Activated naive CD4-positive, alpha-beta T cell treated with Interleukin-2 at 50 U/mL for 16 hours (primary cell): ENCODE results near the gene VPS50.
"Not testable (repeated sequence)": the region's sequence is repeated elsewhere in the genome, so short reads cannot be mapped to it uniquely, and the experiment has no call there.

ENCODE experiments used
- DNase-seq: peaks from one replicate; pipeline ENCODE4 v3.0.0-alpha.2; 2020

Gene VPS50

DNA sequence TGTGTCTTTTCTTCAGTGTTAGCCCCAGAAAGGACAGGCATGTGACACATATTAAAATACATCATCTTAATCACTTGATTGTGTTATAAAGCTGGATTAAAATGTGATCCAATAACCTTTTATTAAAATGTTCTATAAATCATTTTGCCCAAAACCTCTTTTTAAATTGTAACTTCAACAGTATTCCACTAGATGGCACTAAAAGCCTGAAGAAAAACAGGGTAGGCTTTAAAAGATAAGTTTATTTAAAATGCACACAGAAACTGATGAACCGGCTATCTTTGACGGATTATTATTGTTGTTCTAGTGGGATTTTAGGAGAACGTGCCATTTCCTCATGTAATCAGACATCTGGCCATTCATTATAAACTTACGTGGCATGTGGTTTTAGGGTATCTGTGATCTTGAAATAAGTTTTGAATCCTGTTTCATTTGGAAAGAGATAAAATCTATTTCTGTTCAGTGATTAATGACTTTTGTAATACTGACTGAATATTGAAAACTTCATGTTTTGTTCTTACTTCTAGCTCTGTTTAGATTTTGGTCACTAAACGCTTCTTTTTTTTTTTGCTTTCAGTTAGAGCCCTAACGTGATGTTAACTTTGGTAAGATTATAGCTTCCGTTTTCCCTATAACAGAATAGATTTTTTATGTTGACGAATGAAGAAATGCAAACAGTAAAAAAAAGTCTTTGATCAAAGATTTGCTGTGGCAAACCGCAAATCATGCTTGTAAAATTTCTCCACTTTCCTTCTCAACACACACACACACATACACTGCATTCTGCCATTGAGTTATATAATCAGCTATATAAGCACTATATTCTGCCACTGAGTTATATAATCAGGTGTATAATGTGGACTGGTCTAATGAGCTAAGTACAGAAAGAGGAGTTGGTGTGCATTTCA is 13.6 kb downstream of the VPS50 start:
- DNase-seq: no peak

DNA sequence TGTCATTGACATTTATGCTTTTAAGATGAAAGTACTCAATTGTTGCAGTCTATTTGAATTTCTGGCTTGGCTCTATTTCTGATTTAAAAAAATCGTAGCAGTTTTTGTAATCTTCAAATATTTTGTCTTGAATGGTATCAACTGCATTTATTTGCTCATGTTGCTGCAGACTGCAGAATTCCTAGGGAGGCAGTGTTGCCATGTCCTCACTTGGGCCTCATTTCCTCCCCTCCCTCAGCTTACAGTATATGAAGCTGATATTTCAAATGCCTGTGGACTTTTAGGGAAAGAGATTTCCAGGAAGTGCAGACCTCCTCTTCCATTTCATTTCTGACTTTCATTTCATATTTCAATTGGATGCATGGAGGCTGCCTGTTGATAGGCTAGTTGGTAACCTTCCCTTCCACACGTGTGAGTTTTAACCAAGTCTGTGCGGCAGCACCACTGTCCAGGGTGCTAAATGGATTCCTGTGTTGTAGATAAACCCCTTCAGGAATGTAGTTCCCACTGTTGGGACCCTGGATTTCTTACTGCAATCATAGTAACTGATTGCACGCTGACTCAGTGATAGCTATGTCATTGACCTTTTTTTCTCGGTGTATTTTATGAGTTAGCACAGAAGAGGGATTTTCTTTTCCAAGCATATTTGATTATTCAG is 17.5 kb downstream of the VPS50 start:
- no peak for DNase-seq

DNA sequence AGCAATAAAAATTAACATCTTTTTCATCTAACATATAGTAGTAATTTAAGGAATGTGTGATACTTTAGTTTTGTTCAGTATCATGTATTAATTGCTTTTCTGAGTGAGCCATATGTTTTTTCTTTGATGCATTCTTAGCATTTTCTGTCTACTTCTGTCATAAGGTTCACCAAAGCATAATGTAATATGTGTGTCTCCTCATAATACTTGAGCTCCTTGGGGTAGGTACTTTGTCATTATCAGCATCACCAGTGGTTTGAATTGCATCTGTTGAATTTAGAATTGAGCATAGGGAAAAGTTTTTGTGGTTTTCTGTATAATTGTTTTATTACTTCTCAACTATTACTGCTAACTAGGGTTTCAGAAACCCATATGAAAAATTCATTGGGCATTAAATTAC is 26.5 kb downstream of the VPS50 start:
- DNase-seq: no peak

DNA sequence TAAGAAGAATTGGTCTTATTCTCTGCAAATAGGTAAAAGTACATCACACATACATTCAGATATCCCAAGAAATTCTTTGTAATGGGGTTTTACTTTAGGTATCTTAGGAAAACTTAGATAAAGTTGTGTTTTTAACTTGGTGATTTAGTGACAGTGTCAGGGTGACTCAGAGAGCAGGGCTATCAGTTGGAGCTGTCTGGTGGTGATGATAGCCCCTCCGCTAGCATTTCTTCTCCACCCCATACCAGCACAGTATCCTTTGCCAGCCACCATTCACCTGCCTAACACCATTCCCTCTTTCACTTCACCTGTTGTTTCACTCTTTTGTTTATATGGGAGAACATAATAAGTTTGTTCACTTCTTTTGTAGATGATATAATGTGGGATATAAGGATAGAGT is 30.4 kb downstream of the VPS50 start:
- DNase-seq: no peak

DNA sequence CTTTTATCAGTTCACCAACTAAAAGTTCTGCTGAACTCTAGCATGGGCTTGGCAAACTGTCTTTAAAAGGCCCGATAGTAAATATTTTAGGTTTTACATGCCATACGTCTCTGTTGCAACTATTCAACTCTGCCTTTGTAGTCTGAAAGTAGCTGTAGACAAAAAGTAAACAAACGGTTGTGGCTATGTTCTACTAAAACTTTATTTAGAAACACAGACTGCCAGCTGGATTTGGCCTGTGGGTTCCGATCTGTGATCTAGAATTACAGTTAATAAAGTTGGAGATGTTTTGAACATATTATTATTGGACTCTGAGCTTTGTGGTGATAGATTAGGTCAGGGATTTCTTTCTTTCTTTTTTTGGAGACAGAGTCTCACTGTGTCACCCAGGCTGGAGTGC is 33.1 kb downstream of the VPS50 start:
- no peak for DNase-seq

DNA sequence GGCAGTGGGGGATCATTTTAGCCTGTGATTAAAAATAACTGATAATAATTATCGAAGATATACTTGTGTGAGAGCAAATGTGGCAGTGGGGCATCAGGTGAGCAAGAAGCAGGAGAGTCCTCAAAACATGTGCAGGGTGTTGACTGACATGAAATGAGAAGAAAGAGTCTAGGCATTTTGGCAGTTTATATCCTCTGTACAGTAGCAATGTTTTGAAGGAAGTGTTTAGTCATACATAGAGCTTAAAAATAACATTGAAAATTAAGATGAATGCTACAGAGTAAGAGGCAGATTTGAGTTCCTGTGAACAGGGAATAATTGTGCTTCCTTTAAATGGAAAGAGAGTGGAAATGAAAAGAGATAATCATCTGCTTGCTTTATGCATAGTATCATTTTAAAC is 47.4 kb downstream of the VPS50 start:
- DNase-seq: no peak

DNA sequence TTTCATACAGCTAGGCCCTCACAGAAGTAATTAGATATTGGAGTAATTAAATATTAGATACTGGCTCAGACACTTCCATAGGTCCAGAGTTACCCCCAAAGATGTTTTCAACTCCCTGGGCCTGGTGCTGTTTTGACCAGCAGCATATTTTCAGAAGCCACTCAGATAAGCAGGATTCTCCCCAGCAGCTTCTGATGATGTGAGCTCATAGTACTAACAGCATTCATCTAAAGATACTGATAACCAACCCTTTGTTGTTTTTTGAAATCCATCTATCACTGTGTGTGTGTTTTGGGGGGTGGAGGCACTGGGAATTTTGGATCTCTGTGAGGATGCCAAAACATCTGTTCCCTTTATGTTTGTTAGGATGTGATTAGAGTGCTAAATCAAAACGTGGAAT is 52.7 kb downstream of the VPS50 start:
- DNase-seq: no peak

DNA sequence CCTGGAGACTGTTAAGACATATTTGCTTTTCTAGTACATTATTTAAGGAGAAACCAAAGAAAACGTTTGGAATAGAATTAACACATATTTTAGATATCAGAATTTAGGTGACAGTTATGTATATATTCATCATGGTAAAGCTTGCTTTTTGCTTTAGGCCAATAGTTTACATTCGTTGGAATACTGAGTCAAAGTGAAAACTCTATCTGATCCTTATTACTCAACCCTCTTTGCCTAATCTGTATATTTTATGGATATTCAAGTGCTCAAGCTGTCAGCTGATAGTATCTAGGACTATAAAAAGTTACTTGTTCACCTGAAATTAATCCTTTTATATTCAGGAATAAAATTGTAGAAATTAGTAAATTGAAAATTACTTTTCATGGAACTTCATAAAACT is 61.1 kb downstream of the VPS50 start:
- DNase-seq: no peak

DNA sequence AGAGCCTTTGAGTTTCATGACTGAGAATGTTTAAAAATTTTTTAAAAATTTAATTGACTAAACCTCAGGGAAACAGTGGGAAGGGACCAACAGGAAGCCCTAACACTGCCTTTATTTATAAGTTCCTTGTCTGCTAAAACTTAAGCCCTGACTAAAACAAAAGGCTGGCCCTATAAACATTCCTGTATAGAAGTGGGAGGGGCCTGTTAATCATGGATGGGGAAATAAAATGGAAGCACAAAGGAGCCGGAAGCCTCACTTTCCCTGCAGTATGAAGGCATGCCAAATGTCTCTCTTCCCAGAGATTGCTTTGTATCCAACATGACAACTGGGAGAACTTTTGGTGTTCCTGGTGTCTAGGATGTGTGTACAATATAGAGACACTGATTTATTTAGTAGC is 66.0 kb downstream of the VPS50 start:
- DNase-seq: no peak

DNA sequence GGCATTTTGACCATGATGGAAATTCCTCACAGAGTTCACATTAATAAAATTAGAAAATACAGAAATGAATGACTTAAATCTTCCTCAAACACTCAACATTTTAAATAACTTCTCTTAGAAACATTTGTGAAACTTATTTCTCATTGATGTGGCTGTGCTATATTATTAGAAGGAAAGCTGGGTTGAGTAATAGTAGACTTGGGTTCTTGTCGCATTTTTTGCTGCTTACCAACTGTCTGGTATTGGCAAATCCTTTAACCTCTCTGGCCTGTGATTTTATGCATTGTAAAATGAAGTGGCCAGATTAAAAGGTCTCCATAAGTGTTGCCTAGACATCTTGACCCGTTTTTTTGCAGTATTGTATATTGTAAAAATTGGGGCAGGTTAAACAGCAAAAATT is 66.5 kb downstream of the VPS50 start:
- no peak for DNase-seq

DNA sequence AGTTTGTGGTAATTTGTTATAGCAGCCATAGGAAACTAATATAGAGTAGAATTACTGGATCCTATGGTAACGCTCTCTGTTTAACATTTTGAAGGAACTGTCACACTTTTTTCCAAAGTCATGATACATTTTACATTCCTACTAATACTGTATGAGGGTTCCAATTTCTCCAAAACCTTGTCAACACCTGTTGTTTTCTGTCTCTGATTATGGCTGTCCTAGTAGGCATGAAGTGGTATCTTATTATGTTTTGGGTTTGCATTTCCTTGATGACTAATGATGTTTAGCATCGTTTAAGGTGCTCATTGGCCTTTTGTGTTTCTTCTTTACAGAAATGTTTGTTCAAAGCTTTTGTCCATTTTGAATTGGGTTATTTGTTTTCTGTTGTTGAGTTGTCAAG is 69.6 kb downstream of the VPS50 start:
- DNase-seq: no peak

DNA sequence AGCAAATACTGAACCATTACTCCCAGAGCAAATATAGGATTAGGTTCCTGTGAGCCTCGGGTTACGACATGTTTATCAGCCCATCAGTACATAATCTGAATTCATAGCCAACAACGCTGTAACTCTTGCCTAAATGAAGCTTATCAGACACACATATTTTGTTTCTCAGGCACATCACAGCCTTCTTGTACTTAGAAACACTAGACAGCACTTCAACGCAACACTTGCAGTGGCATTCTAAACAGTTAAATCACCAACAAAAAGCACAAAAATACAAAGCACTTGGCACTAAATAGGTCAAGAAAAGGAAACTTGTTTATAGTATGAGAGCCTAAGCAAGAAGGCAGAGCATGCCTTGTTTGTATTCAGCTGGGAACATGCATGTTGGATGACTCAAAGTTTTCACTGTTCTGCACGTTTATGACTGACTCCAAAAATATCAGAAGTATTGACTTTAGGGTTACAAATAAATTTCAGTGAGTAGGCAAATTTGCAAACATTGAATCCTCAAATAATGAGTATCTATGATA is 75.0 kb downstream of the VPS50 start:
- DNase-seq: no peak

DNA sequence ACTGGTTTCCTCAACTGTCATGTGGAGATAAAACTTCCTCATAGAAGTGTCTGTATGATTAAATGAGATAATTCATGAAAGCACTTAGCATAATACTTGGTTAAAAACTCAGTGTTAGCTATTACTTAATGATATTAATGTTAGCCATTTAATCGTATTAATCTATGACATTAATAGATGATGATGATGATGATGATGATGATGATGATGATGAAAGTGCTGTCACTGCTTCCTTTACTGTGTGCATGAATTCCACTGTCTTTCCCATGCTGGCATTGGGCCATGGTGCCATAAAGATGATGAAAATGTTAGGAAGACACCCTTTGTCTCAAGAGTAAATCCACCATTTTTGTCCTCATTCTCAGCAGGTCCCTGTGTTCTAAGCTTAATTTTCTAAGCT is 75.8 kb downstream of the VPS50 start:
- no peak for DNase-seq

DNA sequence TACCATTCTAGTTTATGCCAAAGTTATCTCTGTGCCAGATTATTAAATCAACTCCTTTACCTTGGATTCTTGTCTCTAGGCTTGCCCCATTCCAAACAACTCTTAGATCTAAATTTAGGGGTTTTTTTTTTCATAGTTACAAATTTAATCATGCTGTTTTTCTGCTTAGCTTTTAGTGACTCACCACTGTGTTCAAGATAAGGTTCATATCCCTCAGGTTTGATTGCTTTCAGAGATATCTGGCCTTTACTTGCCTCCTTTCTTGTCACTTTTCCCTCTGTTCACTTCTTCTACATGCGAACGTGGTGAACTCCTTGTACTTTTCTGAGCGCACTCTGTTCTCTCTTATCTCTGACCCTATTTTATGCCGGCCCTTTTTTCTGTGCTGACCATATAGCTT is 78.2 kb downstream of the VPS50 start:
- no peak for DNase-seq

DNA sequence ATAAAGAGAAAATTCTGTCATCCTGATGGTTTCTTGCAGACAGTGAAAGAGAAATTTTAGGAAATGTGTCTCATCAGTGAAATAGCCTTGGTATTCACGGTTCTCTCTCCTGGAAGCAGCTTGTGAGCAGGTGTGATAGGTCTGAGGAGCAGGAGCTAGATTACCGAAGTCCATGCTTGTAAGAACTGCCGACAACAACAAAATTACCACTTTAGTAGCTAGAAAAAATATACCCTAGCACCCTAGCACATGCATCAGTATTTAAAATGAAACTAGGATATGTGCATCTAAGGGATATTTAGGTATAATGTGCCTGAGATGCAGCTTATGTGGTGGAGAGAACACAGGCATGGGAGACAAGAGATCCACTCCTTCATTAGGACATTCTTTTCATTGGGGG is 82.3 kb downstream of the VPS50 start:
- DNase-seq: no peak

DNA sequence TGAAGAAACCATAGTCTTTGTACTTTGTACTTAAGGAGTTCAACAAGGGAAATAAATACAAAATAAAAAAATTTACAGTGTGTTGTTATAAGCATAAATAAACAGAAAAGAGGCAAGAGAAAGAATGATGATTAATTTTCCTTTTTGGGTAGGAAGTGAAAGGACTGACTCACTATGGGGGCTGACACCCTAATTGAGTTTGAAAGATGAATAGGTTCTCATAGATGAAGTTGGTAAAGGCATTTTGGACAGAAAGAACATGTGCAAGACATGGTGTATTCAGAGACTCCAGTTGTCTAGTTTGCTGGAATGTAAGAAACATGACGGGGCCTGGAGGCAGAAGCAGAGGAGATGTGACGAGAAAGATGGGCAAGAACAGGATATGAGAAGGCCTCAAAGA is 83.7 kb downstream of the VPS50 start:
- DNase-seq: no peak

DNA sequence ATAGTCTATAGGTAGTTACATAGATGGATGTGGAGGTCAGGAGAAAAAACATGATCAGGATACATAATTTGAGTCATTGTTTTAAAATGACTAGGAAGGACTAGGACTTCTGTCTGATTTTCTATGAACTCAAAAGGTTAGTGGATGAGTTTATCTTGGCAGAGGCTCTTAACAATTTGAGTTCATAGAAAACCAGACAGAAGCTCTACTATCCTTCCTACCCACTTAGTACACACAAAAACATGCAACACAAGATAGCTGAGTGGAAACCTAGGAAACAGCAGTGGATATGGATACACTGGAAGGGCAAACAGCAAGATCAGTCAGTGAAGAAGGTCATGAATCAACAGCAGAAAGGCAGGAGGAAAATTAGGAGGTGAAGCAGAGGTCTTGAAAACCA is 84.6 kb downstream of the VPS50 start:
- no peak for DNase-seq

DNA sequence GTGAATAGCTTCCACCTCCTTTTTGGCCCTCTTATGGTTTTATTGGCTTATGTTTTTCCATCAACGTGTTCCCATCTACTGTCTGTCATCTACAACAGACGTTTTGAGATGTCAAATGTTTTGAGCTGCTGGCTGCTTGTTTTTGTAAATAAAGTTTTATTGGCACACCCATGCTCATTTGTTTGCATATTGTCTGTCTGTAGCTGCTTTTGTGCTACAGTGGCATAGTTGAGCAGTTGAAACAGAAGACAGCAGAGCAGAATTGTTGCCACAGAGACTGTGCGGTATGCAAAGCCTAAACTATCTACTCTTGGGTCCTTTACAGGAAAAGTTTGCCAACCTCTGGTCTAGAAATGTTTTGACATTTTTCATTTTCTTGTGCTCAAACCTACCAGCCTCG is 88.7 kb downstream of the VPS50 start:
- no peak for DNase-seq

DNA sequence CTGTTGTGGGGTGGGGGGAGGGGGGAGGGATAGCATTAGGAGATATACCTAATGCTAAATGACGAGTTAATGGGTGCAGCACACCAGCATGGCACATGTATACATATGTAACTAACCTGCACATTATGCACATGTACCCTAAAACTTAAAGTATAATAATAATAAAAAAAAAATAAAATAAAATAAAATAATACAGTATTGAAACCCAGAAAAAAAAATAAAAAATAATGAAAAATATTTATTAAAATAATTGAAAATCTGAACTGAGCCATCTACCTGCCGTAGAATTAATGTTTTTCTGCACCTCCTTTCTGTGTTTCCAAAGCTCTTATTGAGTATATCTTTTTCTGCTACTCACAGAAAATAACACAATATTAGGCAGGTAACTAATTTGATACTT is 94.1 kb downstream of the VPS50 start:
- DNase-seq: not testable (repeated sequence)

DNA sequence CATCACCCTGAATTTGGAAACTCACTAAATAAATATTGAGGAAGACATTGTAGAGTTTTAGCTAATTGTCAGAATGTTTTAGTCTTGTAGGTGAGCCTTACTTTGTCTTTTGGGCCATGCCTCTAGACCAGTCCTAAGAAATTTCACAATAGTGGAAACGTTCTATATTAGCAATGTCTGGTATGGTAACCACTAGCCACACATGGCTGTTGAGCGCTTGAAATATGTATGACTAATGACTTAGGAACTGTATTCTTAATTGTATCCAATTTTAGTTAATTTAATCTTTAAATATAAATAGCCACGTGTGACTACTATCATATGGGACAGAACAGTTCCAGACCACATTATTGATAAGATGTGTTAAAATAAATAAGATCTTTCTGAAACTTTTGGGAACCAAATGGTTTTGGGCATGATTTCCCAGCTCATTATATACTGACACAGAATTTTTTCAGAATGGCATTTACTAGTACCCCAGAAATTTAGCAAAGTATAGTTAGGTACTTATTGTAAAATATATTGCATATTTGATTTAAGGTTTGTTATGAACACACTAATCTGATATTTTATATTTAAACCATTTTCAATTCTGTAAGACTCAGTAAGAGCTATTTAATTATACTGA is 95.0 kb downstream of the VPS50 start:
- DNase-seq: no peak

DNA sequence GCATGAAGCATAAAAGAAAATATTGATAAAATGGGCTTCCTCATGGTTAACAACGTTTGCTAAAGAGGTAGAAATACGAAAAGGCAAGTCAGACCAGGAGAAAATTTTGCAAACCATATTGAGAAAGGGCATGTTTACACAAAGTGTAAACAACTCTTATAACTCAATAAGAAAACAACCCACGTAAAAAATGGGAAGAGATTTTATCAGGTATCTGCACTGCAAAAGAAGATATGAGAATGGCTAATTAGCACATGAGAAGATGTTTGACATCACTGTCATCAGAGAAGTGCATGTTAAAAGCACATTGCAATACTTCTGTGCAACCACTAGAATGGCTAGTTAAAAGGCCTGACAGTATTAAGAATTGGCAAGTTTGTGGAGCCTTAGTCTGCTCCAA is 99.5 kb downstream of the VPS50 start:
- DNase-seq: no peak

DNA sequence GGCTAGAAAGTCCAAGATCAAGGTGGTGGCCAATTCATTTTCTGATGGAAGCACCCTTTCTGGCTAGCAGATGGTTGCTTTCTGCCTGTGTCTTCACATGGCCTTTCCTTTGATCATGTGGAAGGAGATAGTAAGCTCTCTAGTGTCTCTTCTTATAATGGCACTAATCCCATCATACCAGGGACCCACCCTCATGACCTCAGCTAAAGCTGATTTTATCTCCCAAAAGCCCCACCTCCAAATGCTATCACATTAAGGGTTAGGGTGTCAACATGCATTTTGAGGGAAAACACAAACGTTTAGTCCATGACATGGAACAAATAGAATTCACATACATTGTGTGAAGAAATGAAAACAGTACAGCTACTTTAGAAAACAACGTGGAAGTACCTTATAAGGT is 100.0 kb downstream of the VPS50 start:
- no peak for DNase-seq

DNA sequence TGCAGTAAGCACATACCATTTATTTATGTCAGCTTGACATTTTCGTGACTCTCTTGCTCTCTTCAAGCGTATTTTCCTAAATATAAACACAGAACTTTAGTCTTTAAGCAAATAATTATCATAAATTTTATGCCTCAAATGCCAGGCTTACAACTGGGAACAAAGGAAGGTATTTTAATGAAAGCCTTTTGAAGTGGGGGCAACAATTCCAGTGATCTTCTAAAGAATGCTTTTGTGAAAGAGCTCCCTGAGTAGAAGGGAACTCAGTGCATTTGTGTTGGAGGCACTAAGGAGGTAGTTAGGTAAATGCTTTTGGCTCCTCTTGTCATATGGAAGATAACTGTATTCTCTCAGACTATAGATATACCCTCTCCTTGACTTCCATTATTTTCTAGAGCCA is 104.9 kb downstream of the VPS50 start:
- DNase-seq: no peak

DNA sequence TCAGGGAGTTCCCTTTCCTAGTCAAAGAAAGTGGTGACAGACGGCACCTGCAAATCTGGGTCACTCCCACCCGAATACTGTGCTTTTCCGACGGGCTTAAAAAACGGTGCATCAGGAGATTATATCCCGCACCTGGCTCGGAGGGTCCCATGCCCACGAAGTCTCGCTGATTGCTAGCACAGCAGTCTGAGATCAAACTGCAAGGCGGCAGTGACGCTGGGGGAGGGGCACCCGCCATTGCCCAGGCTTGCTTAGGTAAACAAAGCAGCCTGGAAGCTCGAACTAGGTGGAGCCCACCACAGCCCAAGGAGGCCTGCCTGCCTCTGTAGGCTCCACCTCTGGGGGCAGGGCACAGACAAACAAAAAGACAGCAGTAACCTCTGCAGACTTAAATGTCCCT is 110.0 kb downstream of the VPS50 start:
- not testable (repeated sequence) for DNase-seq
